WERI-Rb-1 (cell line): Measurements from ENCODE around the gene FAM241B.

Experiments
- DNase-seq: peaks from one replicate; pipeline ENCODE4 v3.0.0-alpha.2; 2020
- H3K27ac ChIP-seq: fragments of 250-450 bp; sonication (Bioruptor Pico); 2 replicates; pipeline ENCODE4 v1.5.1; 2020; ENCODE audit warnings: mild to moderate bottlenecking, moderate library complexity
- H3K27me3 ChIP-seq: fragments of 250-450 bp; sonication (Bioruptor Pico); 2 replicates; pipeline ENCODE4 v1.5.1; 2021; ENCODE audit warnings: mild to moderate bottlenecking, low read depth, moderate library complexity; ENCODE audit not compliant: insufficient read depth, severe bottlenecking
- H3K36me3 ChIP-seq: fragments of 250-450 bp; sonication (Bioruptor Pico); 2 replicates; pipeline ENCODE4 v1.5.1; 2020; ENCODE audit warnings: mild to moderate bottlenecking, moderate library complexity
- H3K4me3 ChIP-seq: 2 replicates; pipeline ENCODE4 v1.5.1; 2011; ENCODE audit warnings: low read depth, mild to moderate bottlenecking, control low read depth, low read length
- H3K9me3 ChIP-seq: fragments of 250-450 bp; sonication (Bioruptor Pico); 2 replicates; pipeline ENCODE4 v1.5.1; 2021; ENCODE audit warnings: mild to moderate bottlenecking, moderate library complexity; ENCODE audit not compliant: severe bottlenecking
- TF ChIP-seq, protein P1 (sequence below): IDR thresholded peaks from 2 replicates; pipeline ENCODE4 v1.5.1; 2011; ENCODE audit warnings: low read depth, mild to moderate bottlenecking, control low read depth, inconsistent platforms, low read length

Gene FAM241B

DNA sequence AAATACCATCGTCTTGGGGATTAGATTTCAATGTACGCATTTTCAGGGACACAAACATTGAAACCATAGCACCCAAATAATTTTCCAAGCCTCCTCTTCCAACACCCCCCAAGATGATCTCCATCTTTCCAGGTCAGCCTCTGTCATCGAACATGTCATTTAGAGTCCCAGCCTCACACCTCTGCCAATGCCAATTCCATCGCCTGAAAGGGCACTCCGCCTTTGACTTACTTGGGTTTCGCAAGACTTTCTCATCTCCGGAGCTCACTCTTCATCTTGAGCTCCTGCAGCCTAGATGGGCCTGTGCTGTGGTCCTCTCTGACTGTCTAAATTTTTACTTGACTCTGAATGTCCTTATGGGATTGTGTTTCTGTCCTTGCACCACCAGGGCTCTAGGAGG, 10.4 kb upstream of the FAM241B start:
- Histone ChIP-seq H3K36me3 (no peaks in the 10 kb centered on the region), H3K27me3 (no peaks in the 10 kb centered on the region), H3K4me3 (no peak overlapping the region), H3K9me3 (peaks cover 2% of the 10 kb centered on the region), H3K27ac (no peak overlapping the region)
- DNase-seq = no peak
- TF ChIP-seq, protein P1, sequence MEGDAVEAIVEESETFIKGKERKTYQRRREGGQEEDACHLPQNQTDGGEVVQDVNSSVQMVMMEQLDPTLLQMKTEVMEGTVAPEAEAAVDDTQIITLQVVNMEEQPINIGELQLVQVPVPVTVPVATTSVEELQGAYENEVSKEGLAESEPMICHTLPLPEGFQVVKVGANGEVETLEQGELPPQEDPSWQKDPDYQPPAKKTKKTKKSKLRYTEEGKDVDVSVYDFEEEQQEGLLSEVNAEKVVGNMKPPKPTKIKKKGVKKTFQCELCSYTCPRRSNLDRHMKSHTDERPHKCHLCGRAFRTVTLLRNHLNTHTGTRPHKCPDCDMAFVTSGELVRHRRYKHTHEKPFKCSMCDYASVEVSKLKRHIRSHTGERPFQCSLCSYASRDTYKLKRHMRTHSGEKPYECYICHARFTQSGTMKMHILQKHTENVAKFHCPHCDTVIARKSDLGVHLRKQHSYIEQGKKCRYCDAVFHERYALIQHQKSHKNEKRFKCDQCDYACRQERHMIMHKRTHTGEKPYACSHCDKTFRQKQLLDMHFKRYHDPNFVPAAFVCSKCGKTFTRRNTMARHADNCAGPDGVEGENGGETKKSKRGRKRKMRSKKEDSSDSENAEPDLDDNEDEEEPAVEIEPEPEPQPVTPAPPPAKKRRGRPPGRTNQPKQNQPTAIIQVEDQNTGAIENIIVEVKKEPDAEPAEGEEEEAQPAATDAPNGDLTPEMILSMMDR = no peak

DNA sequence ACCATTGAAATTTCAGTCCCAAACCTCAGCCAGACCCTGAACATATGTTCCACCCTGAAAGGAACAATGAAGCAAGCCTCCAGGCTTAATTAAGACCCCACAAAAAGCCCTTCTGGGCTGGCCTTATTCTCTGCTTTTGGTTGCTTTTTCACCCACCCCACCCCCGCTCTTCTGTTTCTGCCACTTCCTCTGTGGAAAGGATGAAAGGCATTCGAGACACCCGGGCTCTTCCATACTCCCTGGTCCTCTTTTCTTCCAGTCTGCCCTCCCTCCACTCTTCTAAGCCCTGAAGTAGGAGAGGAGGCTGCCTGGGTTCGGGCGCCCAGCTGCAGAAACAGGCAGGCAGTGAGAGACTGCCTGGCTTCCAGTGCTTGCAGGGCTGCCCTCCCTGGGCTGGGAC, 9.4 kb upstream of the FAM241B start:
- DNase-seq = no peak
- Histone ChIP-seq H3K9me3 (peaks cover 2% of the 10 kb centered on the region), H3K4me3 (no peak overlapping the region), H3K36me3 (no peaks in the 10 kb centered on the region), H3K27ac (no peak overlapping the region), H3K27me3 (no peaks in the 10 kb centered on the region)
- TF ChIP-seq, protein P1 = no peak

DNA sequence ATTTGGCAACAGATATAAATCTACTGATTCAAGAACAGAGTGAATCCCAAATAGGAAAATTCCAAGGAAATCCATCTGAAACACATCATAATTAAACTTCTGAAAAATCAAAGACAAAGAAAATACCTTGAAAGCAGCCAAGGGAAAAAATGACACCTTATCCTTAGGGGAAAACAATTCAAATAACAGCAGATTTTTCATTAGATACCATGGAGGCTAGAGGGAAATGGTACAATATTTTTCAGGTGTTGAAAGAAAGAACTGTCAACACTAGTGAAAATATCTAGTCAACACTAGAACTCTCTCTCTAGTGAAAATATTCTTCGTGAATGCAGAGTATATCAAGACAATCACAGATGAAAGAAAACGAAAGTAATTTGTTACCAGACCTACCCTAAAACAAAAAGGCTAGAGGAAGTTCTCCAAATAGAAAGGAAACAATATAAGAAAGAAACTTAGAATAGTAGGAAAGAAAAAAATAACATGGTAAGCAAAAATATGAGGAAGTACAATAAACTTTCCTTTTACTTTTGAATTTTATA, 5.7 kb upstream of the FAM241B start:
- H3K27me3 ChIP-seq = no peaks in the 10 kb centered on the region
- H3K36me3 ChIP-seq = no peaks in the 10 kb centered on the region
- TF ChIP-seq, protein P1 = no peak
- H3K9me3 ChIP-seq = peaks cover 2% of the 10 kb centered on the region
- H3K27ac ChIP-seq = no peak overlapping the region
- no peak overlapping the region for H3K4me3 ChIP-seq
- DNase-seq = no peak

DNA sequence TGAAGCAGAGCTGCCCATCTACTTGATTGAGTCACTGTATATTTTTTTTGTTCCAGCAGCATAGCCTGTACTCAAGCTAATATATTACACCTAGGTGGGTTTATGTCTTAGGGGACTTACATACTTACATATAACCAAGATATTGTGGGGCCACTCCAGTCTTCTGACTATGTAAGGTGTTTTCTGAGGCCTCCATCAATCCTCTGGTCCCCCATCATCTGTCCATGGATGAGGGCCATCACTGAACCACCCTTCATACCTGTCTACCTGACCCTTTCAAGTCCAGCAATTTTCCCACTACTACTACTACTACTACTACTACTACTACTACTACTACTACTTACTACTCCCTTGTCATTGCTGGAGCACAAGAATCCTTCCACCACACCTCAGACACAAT, 3.2 kb upstream of the FAM241B start:
- no peak for DNase-seq
- H3K27ac ChIP-seq = no peak overlapping the region
- no peak overlapping the region for H3K4me3 ChIP-seq
- H3K27me3 ChIP-seq = no peaks in the 10 kb centered on the region
- H3K36me3 ChIP-seq = peaks cover 2% of the 10 kb centered on the region
- peaks cover 2% of the 10 kb centered on the region for H3K9me3 ChIP-seq
- TF ChIP-seq, protein P1 = no peak

DNA sequence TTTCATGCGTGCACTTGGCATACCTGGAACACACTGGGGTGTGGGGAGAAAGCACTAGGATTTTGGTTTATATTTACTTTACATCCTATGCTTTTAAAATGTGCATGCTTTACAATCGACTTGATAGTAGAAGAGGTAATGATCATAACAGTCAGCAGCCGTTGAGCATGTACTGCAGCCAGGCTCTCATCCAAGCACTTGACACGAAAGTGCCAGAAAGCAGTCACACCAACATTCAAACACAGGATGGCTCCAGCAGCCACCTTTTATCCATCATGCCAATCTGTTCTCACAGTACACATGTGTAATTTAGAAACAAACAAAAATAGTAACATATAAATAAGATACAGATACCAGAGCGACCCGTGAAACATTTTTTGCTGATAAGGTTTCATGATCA, 1.2 kb upstream of the FAM241B start:
- Histone ChIP-seq H3K9me3 (no peaks in the 10 kb centered on the region), H3K4me3 (no peak overlapping the region), H3K27ac (no peak overlapping the region), H3K36me3 (peaks cover 20% of the 10 kb centered on the region), H3K27me3 (no peaks in the 10 kb centered on the region)
- DNase-seq = no peak
- TF ChIP-seq, protein P1 = no peak

DNA sequence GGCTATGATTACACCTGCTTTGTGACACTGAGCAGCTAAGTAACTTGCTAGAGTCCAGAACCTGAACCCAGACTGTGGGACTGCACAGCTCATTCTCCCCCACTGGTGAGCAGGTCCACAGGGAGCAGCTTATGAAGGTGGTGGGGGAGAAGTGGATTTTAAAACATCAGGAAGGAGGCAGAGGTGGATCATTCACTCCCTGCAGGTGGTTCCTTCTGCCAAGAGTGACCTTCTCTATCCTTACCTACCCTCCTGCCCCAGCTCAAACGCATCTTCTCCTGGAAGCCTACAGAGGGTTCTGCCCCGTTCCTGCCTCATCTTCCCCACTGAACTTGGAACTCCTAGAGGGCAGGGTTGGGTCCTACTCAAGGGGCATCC, 539 bp upstream of the FAM241B start:
- no peak overlapping the region for H3K27ac ChIP-seq
- no peaks in the 10 kb centered on the region for H3K9me3 ChIP-seq
- peak overlapping the region; percentile 69 for H3K4me3 ChIP-seq
- no peaks in the 10 kb centered on the region for H3K27me3 ChIP-seq
- DNase-seq = no peak
- peaks cover 23% of the 10 kb centered on the region for H3K36me3 ChIP-seq
- TF ChIP-seq, protein P1 = no peak
